CD1c-positive myeloid dendritic cell (primary cell): ENCODE results near the gene GNG12.
A peak's percentile ranks its signal among the peaks of the same experiment; 100 is the strongest.

Source experiments
- DNase-seq: peaks from one replicate; pipeline ENCODE4 v3.0.0-alpha.2; 2016; ENCODE audit errors: extremely low spot score

Gene GNG12

GRCh38 chr1:67840449-67840848 is 7.2 kb upstream of the GNG12 start:
- no peak for DNase-seq

GRCh38 chr1:67839826-67840225 is 6.6 kb upstream of the GNG12 start:
- no peak for DNase-seq

GRCh38 chr1:67838180-67838910 is 5.1 kb upstream of the GNG12 start:
- no peak for DNase-seq

GRCh38 chr1:67836769-67837168 is 3.5 kb upstream of the GNG12 start:
- DNase-seq = no peak

- DNase-seq = no peak
Measured at GRCh38 chr1:67835663-67836452, 2.6 kb upstream of the GNG12 start.

GRCh38 chr1:67834246-67834877 is 1.1 kb upstream of the GNG12 start:
- no peak for DNase-seq

GRCh38 chr1:67833602-67833940 is 304 bp upstream of the GNG12 start:
- no peak for DNase-seq

- peak; percentile 31 for DNase-seq
Measured at GRCh38 chr1:67831850-67832513, 1.3 kb downstream of the GNG12 start.

GRCh38 chr1:67830928-67831830 is 2.1 kb downstream of the GNG12 start:
- no peak for DNase-seq

GRCh38 chr1:67830226-67830625 is 3.0 kb downstream of the GNG12 start:
- no peak for DNase-seq

GRCh38 chr1:67827688-67828087 is 5.6 kb downstream of the GNG12 start:
- no peak for DNase-seq

GRCh38 chr1:67825591-67825990 is 7.7 kb downstream of the GNG12 start:
- no peak for DNase-seq

GRCh38 chr1:67824766-67825165 is 8.5 kb downstream of the GNG12 start:
- no peak for DNase-seq

GRCh38 chr1:67823615-67824014 is 9.7 kb downstream of the GNG12 start:
- no peak for DNase-seq

GRCh38 chr1:67821263-67821662 is 12.0 kb downstream of the GNG12 start:
- no peak for DNase-seq

GRCh38 chr1:67818725-67819301 is 14.5 kb downstream of the GNG12 start:
- no peak for DNase-seq

GRCh38 chr1:67818162-67818561 is 15.1 kb downstream of the GNG12 start:
- DNase-seq = no peak

GRCh38 chr1:67817319-67817718 is 15.9 kb downstream of the GNG12 start:
- DNase-seq = no peak

GRCh38 chr1:67816506-67816905 is 16.8 kb downstream of the GNG12 start:
- no peak for DNase-seq

- no peak for DNase-seq
Measured at GRCh38 chr1:67816095-67816475, 17.2 kb downstream of the GNG12 start.
